Left kidney (tissue), 2 donors: ENCODE data around the gene CNTNAP2. TPM values are rescaled to one million over a fixed set of nuclear protein-coding genes. Genes with fewer than 3 reads are reported as not detected.

Experiments used
- DNase-seq: peaks from one replicate; pipeline ENCODE4 v3.0.0-alpha.2; 2013
- polyA plus RNA-seq: library from polyadenylated mRNA; unstranded; fragments of 120-200 nt; gene quantifications from one replicate; pipeline ENCODE4 v1.2.1, GENCODE V29; 2013; ENCODE audit not compliant: insufficient read length

The CNTNAP2 gene
- polyA plus RNA-seq, 1 donor = 26.4 TPM

- DNase-seq = no peak
Observed at GRCh38 chr7:147485660-147486210, 1369.1 kb downstream of the CNTNAP2 start.

GRCh38 chr7:147492606-147493005, 1376.0 kb downstream of the CNTNAP2 start:
- no peak for DNase-seq

GRCh38 chr7:147496209-147496608, 1379.6 kb downstream of the CNTNAP2 start:
- no peak for DNase-seq

GRCh38 chr7:147497246-147497645, 1380.6 kb downstream of the CNTNAP2 start:
- DNase-seq = no peak

GRCh38 chr7:147498081-147498480, 1381.5 kb downstream of the CNTNAP2 start:
- DNase-seq = no peak

GRCh38 chr7:147509035-147509501, 1392.5 kb downstream of the CNTNAP2 start:
- no peak for DNase-seq

- DNase-seq = no peak
Observed at GRCh38 chr7:147509541-147510200, 1393.1 kb downstream of the CNTNAP2 start.

- no peak for DNase-seq
Observed at GRCh38 chr7:147510201-147510542, 1393.6 kb downstream of the CNTNAP2 start.

GRCh38 chr7:147510923-147511322, 1394.3 kb downstream of the CNTNAP2 start:
- no peak for DNase-seq

- DNase-seq = no peak
Observed at GRCh38 chr7:147513451-147513850, 1396.8 kb downstream of the CNTNAP2 start.

GRCh38 chr7:147516391-147516790, 1399.8 kb downstream of the CNTNAP2 start:
- no peak for DNase-seq

GRCh38 chr7:147519062-147519461, 1402.5 kb downstream of the CNTNAP2 start:
- no peak for DNase-seq

GRCh38 chr7:147523056-147523455, 1406.5 kb downstream of the CNTNAP2 start:
- DNase-seq = no peak

GRCh38 chr7:147524726-147525250, 1408.2 kb downstream of the CNTNAP2 start:
- DNase-seq = no peak

- no peak for DNase-seq
Observed at GRCh38 chr7:147525325-147525724, 1408.7 kb downstream of the CNTNAP2 start.

- DNase-seq = no peak
Observed at GRCh38 chr7:147535701-147536111, 1419.1 kb downstream of the CNTNAP2 start.

- no peak for DNase-seq
Observed at GRCh38 chr7:147539685-147540084, 1423.1 kb downstream of the CNTNAP2 start.

- DNase-seq = no peak
Observed at GRCh38 chr7:147540743-147541142, 1424.1 kb downstream of the CNTNAP2 start.

- no peak for DNase-seq
Observed at GRCh38 chr7:147541261-147541660, 1424.7 kb downstream of the CNTNAP2 start.

- DNase-seq = no peak
Observed at GRCh38 chr7:147547252-147547897, 1430.8 kb downstream of the CNTNAP2 start.

- no peak for DNase-seq
Observed at GRCh38 chr7:147556317-147556716, 1439.7 kb downstream of the CNTNAP2 start.

GRCh38 chr7:147563669-147564068, 1447.1 kb downstream of the CNTNAP2 start:
- DNase-seq = no peak

GRCh38 chr7:147564786-147565476, 1448.3 kb downstream of the CNTNAP2 start:
- no peak for DNase-seq
